Kidney glomerular epithelial cell (primary cell): ENCODE results near the gene MRO.
"Not testable (repeated sequence)": the region's sequence is repeated elsewhere in the genome, so short reads cannot be mapped to it uniquely, and the experiment has no call there.

ENCODE experiments used
- DNase-seq: peaks from one replicate; lab custom pipeline; 2025; lab: John Stamatoyannopoulos, UW

MRO gene

DNA sequence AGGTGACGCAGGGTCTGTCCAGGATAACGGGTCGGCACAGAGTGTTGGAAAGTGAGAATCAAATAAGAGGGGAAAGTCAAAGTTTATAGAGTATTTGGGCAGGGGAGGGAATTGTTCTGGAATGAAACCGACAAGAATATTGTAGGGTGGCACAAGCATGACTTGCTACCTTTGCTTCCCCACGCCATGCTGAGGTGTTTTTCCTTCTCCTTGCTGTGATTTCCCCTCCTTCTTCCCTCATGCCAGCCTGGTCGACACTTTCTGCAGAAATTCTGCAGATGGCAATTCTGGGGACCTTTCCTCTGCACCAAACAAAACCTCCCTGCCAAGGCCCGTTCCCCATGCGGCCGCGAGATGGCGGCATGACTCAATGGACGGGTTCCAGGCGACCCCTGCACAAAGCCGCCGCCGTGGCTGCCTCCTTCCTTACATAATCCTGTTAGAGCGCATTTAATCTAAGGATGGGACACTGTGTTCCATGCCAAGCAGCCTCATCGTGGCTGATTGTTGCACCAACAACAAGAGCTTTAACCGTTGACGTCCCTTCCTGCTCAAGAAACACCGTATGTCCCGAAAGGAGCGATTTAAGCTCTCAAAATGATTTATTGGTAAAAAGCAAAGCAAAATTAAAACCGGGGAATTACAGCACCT, at the start of gene MRO:
TSS of gene MRO (minus strand) at position 289 of the 651 bp plus-strand sequence. CDS start 10,616 bp downstream, outside the sequence.
- DNase-seq, result peak; percentile 35

DNA sequence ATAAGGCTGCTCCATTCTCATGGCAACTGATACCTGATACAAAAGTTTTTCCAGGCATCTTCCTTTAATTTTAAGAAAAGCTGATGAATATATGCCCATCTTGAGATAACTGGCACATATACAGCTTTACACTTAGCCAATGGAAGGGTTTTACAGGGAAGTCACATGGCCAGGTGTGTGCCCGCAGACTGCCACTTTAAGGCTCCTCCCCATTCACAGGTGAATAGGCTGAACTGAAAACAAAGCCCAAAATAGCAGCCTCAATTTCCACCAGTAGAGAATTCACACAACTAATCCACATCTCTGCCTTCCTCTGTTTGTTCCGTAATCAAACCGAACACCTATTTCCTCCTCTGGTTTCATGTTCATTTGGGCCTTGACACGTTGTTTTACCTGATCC, 49.3 kb upstream of the MRO start:
- no peak for DNase-seq

DNA sequence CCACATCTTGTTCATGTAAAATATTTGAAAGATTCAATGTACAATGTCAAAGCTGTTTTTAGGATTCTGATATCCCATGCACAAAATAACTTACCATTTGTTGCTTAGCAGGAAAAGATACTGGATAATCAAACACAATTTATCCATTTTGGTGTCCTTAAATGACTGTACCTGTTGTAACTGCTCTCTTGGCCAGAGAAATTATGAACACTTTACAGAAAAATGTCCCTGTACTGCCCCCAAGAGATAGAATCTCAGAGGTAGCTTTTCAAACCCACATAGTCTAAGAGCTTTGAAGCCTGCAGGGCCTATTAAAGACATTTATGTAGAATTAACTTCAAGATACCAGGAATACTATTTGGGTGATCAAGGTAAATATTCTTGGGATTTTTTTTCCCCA, 46.9 kb upstream of the MRO start:
- peak; percentile 31 for DNase-seq

DNA sequence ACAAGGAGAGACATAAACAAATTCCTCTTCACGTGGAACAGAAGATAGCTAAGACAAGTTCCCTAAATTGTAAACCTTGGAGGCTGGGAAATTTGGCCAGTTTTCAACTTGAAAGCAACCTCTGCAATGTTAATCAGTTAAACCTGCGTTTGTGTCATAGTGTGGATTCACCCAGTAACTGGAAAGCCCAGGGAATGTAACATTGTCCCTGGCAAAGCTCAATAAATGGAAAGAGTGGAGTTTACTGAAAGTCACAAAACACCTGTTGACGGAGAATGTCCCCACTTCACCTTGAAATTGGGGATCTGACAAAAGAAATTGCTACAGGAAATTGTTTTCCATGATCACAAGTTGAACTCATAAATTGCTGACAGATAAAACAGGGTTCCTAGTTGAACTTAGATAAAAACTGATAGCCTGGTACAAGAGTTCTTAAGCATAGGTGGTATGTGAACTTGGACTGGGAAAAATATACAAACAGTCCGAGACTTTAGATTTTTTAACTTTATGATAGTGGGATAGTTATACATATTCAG, 44.1 kb upstream of the MRO start:
- no peak for DNase-seq

DNA sequence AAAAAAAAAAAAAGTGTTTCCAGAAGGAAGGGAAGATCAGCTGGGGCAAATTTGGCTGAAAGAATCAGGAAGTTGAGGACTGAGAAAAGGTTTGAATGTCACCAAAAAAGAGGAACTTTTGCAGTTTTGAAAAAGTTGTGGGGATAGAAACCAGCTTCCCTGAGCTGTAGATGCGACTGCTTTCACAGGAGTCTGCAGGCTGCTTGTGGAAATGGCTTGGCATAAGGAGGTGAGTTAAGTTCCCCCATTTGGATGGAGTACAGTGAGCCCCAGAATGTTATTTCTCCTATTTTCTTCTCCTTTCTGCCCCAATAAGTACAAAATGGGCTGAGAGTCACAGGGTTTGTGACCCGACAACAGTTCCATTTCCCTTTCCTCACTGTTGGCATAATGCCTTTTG, 42.6 kb upstream of the MRO start:
- DNase-seq, result no peak

DNA sequence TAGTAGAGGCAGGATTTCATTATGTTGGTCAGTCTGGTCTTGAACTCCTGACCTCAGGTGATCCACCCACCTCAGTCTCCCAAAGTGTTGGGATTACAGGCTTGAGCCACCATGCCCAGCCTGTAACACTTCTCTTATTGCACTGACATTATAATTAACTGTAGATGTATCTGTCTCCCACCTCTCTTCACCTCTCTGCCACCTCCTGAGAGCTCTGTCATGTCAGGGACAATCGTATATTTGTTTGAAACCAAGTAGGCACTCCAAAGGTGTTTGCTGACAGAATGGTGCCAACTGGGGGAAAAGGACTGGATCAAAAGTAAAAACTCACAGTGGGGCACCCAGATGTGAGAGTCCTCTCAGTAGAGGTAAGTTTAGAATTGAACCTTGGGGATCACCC, 41.8 kb upstream of the MRO start:
- DNase-seq, result no peak

DNA sequence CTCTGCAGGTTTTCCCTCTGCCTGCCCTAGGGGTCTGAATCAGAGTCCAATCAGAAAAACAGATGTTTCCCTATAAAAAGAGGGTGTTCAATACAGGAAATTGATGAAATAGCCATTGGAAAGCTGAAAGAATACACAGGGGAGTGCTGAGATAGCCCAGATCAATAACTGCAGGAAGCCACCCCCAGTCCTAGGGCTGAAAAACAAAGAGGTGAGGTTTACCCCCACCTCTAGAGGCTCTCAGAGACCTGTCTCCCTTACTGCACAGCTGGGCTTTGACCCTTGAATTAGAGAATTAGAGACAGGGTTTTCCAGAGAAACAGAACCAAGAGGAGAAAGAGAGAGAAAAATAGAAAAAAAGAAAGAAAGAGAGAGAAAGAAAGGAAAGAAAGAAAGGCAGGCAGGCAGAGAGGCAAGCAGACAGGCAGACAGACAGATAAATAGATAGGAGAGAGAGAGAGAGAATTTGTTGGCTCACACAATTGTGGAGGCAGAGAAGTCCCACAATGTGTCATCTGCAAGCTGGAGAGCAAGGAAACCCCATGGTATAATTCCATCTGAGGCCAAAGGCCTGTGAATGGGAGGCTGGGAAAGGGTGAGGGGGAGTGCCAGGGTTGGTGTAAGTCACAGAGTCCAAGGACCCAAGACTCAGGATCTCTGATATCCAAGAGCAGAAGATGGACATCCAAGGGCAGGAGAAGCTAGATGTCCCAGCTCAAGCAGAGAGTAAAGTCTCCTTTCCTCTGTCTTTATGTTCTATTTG, 40.2 kb upstream of the MRO start:
- DNase-seq, result no peak

DNA sequence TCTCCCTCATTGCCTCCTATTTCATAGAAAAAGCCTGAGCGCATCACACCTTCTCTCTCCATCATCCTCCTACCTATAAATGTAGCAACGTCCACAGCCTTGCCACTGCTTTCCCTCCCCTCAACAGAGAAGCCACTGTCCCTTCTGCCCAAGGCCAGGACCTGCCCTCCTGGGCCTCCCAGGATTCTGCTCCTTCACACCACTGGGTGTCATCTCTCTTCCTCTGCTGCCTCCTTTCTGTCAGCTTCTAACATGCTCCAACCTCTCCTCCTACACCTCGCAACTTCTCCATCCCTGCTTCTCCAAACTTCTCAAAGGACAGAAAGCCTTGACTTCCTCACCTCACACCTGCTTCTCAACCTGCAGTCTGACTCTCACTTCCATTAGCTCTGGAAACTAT, 37.9 kb upstream of the MRO start:
- DNase-seq, result no peak

DNA sequence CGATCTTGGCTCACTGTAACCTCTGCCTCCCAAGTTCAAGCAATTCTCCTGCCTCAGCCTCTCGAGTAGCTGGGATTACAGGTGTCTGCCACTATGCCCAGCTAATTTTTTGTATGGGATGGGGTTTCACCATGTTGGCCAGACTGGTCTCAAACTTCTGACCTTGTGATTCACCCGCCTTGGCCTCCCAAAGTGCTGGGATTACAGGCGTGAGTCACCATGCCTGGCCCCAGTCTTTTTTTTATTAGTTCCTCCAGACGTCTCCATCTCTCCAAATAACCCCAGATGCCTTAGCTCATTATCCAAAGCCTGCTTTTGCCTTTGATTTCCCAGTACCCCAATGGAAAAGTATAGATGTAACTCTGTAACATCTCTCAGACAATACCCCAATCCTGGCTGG, 37.4 kb upstream of the MRO start:
- not testable (repeated sequence) for DNase-seq

DNA sequence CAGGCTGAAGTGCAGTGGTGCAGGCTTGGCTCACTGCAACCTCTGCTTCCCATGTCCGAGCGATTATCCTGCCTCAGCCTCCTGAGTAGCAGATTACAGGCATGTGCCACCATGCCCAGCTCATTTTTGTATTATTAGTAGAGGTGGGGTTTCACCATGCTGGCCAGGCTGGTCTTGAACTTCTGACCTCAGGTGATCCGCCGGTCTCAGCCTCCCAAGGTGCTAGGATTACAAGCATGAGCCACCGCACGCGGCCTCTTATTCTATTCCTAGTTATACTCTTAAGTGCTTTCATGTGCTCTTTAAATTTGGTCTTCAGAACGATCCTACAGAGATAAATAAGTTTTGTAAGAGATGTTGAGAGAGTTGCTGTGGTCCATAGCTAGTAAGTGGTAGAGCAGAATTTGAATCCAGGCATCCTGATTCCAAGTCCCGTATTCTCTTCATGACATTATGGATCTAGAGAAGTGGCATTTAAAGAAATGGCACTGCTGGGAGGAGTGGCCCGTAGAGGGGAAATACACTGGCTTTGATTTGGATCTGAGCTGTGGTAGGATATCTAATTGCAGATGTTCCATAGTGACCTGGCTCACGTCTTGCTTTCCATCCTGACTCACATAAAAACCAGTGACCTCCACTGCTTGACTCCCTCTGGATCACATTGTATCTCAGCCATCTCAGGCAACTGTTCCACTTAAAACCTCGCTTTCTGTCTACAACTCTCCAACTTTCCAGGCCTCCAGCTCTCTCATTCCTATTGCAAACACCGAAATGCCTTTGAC, 36.4 kb upstream of the MRO start:
- no peak for DNase-seq

DNA sequence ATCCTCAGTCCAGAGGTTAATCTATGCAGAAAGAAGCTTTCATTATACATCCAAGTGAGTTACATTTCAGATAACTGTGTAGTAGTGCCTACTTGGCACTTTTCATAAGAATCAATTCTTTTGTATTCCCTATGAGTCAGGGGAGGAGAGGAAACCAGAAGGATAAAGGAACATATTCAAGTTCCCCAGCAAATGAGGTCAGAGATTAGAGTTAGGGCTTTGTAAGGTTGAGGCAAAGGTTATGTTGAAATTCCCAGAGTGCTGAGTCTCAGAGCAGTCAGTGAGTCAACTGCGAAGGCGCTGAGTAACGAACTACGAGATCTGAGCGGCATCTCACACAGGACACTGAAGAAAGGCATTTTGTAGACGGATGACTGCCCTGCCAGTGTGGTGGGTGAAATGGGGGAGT, 34.1 kb upstream of the MRO start:
- peak; percentile 70 for DNase-seq

DNA sequence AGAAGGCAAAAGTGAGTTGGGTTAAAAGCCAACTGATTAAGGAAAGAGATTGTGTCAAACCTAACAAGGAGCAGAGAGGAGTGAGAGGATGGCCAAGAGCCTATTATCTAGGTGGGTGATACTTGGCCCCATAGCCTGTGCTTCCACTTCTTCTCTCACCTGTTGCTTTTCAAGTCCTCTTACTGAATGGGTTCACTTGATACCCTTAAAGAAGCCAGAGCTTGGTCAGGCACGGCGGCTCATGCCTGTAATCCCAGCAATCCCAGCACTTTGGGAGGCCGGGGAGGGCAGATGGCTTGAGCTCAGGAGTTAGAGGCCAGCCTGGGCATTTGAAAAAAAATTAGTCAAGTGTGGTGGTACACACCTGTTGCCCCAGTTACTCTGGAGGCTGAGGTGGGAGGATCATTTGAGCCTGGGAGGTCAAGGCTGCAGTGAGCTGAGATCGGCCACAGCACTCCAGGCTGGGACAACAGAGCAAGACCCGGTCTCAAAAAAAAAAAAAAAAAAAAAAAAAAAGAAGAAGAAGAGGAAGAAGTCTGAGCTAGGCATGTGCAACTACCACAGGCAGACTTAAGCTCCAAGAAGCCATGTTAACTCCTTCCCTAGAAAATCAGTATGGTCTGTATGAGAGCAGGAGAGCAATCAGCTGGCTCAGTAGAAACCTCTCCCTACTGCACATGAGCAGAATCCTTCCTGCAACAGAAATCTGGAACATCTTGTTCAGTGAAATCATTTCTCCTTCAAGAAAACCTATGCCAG, 30.7 kb upstream of the MRO start:
- DNase-seq, result no peak

DNA sequence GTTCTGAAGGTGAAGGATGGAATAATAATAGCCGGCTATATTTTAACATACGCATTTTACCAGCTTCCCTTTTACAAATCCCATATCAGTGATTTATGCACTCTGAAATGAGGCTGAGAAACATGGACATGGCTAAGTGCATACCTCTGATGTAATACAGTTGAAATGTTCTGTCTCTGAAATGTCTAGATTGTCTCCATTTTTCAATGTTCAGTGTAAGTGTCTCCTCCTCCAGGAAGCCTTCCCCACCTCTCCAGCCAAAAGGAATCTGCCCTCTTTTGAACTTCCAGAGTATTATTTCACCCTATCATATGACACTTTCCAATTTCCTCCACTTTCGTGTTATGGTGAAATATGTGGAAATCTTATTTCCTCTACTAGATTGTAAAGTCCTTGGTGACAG, 29.6 kb upstream of the MRO start:
- DNase-seq, result no peak

DNA sequence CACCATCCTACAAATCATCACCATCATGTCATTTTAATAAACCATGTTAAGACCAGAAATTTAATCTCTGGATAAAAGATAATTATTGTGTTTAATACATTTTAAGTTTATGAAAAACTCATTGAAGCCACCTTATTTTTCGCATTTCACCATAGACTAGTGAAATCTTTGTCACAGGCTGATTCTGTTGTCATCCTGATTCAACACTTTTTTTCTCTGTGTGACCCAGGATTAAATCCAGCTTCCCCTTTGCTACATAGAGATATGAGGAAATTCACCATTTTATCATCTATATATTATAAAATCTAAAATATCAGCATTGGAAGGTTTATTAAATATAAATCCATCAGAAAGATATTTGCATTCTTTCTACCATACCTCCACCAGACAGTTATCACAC, 29.2 kb upstream of the MRO start:
- DNase-seq, result no peak

DNA sequence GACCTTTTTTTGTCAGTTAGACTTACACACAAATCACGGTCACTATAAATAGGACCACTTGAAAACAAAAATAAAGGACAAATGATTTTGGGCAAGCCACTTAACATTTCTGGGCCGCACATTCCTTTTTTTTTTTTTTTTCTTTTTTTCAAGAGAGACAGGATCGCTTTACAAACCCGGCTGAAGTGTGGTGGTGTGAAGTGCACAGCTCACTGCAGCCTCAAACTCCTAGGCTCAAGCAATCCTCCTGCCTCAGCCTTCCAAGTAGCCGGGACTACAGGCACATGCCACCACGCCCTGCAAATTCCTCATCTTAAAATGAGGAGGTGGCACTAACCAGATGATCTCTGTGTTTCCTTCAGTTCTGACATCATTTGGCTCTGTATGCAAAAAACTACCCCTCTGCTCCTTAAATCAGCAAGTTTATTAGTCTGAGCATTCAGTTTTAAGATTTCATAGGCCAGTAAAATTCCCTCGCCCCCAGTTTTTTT, 28.3 kb upstream of the MRO start:
- DNase-seq, result no peak

DNA sequence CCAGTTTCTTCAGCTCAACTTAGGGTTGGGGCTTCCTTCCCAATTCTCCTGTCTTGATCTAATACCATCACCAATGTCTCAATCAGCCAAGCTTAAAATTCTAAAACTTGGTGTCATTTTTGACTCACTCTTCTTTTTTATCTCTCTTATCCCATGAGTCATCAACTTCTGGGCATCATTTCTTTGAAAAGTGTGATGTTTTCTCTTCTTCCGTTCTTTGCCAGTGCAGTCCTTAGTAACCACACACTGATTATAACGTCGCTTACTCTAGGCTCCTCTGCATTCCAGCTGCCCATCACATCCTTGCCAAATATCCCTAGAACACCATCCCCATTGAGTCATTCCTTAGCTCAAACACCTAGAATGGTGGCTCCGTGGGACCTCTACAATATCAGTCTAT, 27.4 kb upstream of the MRO start:
- no peak for DNase-seq

DNA sequence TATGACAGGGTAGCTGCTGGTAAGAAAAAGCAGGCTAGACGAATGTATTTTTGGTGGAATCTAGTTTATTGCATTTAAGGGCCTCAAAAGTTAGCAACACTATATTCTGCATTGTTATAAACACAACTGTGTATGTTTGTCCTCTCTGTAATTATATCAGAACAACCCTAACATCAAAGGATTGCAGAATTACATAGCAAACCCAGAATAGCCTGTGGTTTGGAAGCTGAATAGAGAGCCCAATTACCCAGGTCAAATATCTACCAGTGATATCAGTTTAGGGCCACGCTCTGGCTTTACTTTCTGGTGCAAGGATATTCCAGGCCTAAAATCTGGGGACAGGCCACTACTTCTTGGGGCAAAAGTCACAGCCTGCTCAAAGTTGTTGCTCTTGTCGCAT, 25.1 kb upstream of the MRO start:
- DNase-seq, result no peak

DNA sequence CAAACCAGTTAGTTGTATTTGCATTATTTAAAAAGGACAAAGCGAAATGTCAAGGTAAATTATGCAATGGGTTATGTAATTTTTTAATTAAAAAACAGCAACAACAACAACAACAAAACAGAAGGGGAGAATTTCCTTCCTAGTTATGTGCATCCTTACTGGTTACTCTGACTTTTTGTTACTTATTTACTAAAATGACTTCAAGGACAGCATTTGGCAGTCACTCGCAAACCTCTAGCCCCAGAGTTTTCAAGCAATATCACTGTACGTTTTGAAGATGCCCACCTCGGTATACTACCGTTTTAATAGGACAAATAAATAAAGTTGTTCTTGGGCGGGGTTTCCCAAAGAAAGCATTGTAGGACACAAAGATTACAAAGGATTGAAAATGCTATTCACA, 24.7 kb upstream of the MRO start:
- no peak for DNase-seq

DNA sequence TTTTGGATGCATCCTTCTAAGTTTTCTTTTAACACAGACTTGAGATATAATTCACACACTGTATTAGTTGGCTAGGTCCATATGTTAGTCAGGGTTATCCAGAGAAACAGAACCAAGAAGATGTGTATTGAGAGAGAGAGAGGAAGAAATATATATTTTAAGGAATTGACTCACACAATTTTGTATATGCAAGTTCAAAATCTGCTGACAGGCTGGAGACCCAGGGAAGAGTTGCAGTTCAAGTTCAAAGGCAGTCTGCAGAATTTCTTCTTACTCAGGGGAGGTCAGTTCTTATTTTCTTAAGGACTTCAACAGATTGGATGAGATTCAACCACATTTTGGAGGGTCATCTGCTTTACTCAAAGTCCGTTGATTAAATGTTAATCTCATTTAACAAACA, 23.0 kb upstream of the MRO start:
- DNase-seq, result no peak

DNA sequence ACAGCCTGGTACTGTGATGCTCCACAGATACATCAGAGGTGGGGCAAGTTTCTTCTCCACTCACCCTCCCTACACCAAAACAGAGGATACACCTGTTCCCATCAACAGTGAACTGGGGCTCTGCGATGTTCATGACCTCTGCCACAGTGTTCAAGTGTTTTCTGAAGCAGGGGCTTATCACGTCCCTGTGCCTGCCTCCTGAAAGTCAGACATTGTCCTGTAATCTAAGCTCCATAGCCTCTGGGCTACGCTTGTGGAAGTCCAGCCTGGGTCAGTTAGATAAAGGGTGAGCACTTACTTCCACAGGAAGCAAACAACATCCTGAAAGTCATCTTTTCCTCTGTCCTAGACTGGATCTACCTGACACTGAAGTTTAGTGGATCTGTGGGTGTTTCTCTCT, 20.2 kb upstream of the MRO start:
- no peak for DNase-seq

DNA sequence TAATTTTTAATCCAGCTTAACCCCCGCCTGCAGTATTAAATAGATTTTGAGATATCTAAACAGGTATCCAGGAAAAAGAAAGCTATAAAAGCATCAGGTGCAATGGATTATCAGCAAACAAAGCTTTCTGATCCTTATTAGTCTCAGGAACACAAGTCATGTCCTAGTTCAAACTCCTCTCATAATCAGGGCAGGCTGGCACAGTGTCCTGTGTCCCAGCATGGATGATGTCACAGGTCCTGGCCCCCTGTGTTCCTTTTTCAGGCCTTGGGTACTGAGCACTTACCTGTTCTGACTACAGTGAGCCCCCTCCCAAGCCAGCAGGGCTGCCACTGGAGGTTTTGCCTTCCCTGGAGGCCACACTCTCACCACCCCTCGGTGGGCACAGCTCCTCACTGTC, 19.5 kb upstream of the MRO start:
- DNase-seq, result no peak

DNA sequence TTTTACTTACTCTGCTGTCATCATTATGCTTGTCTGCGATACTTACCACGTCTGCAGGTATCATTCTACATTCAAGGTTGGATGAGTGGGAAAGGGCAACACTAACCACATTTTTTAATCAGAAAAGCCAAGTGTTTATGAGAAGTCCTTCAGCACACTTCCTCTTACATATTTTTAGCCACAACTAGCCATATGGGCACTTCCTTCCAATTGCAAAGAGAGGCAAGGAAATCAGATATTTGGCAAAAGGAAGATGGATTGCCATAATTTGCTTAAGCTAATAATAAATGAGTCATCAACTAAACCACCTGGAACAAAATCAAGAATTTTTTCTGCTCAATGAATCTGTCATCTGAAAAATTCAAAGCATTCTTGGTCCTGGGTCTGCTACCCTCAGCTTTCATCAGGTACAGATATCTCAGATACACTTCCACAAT, 16.7 kb upstream of the MRO start:
- DNase-seq, result peak; percentile 86
